Cardiac fibroblast (primary cell): Measurements from ENCODE around the gene NEK11.
"Not testable (repeated sequence)": the region's sequence is repeated elsewhere in the genome, so short reads cannot be mapped to it uniquely, and the experiment has no call there.

Source experiments
- DNase-seq, 2 donors: peaks; one replicate each; pipeline versions ENCODE4 v3.0.0 to v3.0.0-alpha.2; 2010; ENCODE audit warnings: low read depth in 2 of 2
- H3K4me3 ChIP-seq, 2 donors: replicated peaks in 1 of 2; 1 replicate in 1 of 2; 2 replicates in 1 of 2; pipeline ENCODE4 v1.5.1; 2011; ENCODE audit warnings: low read depth in 2 of 2, low read length in 2 of 2, mild to moderate bottlenecking in 2 of 2, moderate library complexity in 1 of 2
- TF ChIP-seq, protein P1 (sequence below): IDR thresholded peaks from one replicate; pipeline ENCODE4 v1.5.1; 2011; ENCODE audit warnings: low read depth, mild to moderate bottlenecking, low read length, inconsistent platforms

The NEK11 gene

DNA sequence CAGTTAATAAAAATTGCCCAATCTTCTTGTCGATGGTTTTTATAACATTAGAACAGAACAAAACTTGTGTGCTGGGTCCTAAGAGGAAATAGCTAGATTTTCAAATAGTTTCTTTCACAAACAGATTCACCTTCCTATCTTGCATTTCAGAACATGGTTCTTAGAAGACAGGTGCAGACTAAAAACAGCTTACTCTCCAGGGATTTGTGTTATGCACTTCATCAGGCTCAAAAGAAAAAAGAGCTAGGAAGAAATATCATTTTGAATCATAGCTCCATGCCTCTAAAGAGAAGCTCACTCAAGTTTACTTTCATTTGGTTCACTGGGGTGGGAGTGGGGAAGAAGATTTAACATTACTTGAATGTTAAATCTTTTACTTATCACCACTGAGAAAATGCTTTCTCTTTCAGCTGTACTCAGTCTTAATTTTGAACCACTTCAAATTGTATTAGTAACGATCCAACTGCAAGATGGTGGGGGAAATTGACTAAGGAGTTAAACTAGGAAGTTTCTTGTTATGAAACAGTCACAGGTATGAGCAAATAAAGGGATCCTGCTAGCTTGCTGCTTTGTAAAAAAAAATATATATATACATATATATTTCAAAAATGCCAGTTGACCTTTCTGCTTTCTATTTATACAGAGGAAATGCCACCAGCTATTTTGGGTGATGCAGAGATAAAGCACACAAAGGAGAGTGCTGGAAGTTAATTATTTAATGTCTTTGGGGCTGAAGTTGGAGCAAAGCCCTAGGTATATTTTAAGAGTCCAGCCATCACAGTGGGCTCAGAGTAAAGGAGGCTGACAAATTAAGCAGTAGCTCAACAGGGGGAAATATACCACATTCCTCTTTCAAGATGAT is 326.6 kb downstream of the NEK11 start:
- no peak for DNase-seq
- no peak overlapping the region for H3K4me3 ChIP-seq
- TF ChIP-seq, protein P1, sequence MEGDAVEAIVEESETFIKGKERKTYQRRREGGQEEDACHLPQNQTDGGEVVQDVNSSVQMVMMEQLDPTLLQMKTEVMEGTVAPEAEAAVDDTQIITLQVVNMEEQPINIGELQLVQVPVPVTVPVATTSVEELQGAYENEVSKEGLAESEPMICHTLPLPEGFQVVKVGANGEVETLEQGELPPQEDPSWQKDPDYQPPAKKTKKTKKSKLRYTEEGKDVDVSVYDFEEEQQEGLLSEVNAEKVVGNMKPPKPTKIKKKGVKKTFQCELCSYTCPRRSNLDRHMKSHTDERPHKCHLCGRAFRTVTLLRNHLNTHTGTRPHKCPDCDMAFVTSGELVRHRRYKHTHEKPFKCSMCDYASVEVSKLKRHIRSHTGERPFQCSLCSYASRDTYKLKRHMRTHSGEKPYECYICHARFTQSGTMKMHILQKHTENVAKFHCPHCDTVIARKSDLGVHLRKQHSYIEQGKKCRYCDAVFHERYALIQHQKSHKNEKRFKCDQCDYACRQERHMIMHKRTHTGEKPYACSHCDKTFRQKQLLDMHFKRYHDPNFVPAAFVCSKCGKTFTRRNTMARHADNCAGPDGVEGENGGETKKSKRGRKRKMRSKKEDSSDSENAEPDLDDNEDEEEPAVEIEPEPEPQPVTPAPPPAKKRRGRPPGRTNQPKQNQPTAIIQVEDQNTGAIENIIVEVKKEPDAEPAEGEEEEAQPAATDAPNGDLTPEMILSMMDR, result no peak

DNA sequence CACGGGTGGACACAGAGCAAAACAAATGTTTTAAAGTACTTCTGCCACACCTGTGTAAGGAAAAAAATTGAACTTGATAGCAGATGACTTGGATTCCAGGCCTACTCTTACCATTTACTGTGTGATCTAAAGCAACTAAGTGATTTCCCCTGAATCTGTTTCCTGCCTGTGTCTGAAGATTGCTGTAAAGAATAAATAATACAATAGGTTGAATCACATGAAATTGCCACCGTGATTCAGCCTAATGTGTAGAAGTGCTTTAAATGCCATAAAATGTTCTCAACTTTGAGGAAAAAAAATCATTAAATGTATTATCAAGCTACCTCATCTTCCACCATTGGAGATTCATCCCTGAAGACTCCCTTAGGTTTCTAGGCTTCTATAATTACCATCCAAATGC is 327.3 kb downstream of the NEK11 start:
- no peak overlapping the region for H3K4me3 ChIP-seq
- TF ChIP-seq, protein P1, result no peak
- no peak for DNase-seq

DNA sequence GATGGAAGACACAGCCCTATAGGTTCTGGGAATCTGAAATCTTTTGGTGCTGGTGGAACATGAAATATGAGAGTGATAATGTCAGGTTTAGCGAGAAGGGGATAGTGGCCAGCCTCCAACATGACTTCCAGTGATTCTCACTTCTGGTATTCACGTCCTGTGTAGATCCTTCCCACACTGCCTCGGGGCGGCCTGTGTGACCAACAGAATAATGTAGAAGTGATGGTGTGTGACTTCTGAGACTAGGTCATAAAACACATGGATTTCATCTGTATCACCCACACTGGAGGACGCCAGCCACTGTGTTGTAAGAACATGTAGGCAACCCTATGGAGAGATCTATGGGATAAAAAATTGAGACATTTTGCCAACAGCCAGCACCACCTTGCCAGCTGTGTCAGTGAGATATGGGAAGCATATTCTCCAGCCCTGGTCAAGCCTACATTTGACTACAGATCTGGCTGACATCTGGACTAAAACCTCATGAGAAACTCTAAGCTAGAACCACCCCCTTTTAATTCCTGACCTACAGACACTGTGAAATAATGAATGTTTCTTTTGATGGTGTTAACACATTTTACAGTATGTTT is 329.4 kb downstream of the NEK11 start:
- DNase-seq, result no peak
- TF ChIP-seq, protein P1, result no peak
- H3K4me3 ChIP-seq, result no peak overlapping the region

DNA sequence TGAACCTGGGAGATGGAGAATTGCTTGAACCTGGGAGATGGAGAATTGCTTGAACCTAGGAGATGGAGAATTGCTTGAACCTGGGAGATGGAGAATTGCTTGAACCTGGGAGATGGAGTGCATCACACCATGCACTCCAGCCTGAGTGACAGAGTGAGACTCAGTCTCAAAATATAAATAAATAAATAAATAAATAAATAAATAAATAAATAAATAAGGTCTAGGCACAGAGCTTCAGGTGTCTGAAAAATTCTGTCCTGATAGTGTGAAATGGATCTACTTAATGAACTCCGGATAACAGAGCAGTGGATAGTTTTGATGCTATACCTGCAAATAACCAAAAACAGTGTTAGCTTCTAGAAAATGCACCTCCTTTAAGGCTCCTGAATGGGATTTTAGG is 330.6 kb downstream of the NEK11 start:
- DNase-seq, result no peak
- TF ChIP-seq, protein P1, result no peak
- H3K4me3 ChIP-seq, result no peak overlapping the region

DNA sequence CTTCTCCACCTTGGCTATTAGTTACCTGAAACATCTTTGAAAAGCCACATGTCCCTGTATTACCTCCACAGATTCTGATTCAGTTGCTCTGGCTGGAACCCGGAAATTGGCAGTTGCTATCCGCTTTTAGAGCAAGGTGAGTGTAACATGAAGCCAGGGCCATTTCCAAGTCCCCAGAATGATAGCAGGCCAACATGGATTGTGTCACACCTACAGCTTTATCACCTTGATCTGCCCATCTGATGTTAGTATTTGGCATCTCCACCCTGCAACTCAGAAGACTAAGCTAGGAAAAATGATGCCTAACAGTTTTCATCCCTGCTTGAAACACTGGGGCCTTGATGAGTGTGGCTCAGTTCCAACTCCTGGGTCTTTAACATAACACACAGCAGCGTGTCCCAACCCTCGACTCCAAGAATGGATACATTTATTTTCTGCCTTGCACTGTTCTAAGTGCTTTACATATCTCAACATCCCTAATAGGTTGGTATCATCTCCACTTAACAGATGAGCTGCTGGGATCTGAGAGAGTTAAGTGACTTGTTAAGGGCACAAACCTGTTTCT is 333.6 kb downstream of the NEK11 start:
- TF ChIP-seq, protein P1, result no peak

DNA sequence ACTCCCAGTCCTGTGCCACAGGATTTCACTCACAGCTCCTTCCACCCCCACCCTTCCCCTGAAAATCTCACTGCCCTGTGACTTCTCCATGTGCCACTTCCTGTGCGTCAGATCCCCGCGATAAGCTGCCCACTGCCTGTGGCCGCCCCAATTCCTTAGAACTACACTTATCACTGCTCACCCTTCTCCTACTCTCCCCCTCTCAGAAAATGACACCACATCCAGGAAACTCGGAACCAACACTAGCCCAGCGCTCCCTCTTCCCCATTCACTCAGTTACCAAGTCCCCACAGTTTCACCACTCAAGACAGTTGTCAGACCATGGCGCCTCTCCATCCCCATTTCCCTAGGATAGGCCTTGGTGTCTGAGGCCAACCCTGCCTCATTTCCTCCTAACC is 334.4 kb downstream of the NEK11 start:
- H3K4me3 ChIP-seq, DNase-seq: not testable (repeated sequence)

More for the DNA sequence above, 333.6 kb downstream of the NEK11 start:
- H3K4me3 ChIP-seq, result no peak overlapping the region
- no peak for DNase-seq
